ENCODE data around the gene ZFP57.

GRCh38 chr6:29723666-29724588 lies 43.0 kb upstream of the ZFP57 start:
- TF ChIP-seq CTCF (optimal IDR thresholded peaks at IDR 0.05 in 1 of 3, IDR thresholded peaks at IDR 0.05 in 1 of 3, conservative IDR thresholded peaks at IDR 0.05 in 1 of 3; ENCODE audit: extremely low read depth in 1 of 3, insufficient read depth in 2 of 3, low read length in 3 of 3): no peak
- no peak for TF ChIP-seq EZH2 (IDR thresholded peaks at IDR 0.05; ENCODE audit: low read length)
